HG03558 (cell line): ENCODE results near the gene INPP4A.

Experiments used
- ATAC-seq: cut with Tn5 transposase; IDR thresholded peaks from one replicate; pipeline ENCODE4 v1.9.1; 2021; ENCODE audit warnings: moderate number of reproducible peaks; ENCODE audit not compliant: unreplicated experiment; ENCODE audit errors: extremely low read depth

The INPP4A gene

GRCh38 chr2:98605076-98605475 lies 160.4 kb downstream of the INPP4A start:
- no peak for ATAC-seq

GRCh38 chr2:98606431-98606830 lies 161.8 kb downstream of the INPP4A start:
- ATAC-seq = no peak

- no peak for ATAC-seq
Measured at GRCh38 chr2:98607104-98607503, 162.4 kb downstream of the INPP4A start.

GRCh38 chr2:98607741-98608115 lies 163.1 kb downstream of the INPP4A start:
- ATAC-seq = no peak

- ATAC-seq = peak; percentile 60
Measured at GRCh38 chr2:98608116-98608961, 163.7 kb downstream of the INPP4A start, which contains the start of the genes COA5 and UNC50. TSS of gene COA5 (minus strand) at chr2:98608512. CDS start at chr2:98608405, 107 bp downstream. TSS of gene UNC50 (plus strand) at chr2:98608589. CDS start at chr2:98609760, 1,171 bp downstream.

GRCh38 chr2:98608962-98609604 lies 164.4 kb downstream of the INPP4A start:
- no peak for ATAC-seq

- ATAC-seq = no peak
Measured at GRCh38 chr2:98614024-98614739, 169.5 kb downstream of the INPP4A start.

GRCh38 chr2:98615481-98615880 lies 170.8 kb downstream of the INPP4A start:
- ATAC-seq = no peak

GRCh38 chr2:98617149-98617548 lies 172.5 kb downstream of the INPP4A start:
- no peak for ATAC-seq

GRCh38 chr2:98623657-98624056 lies 179.0 kb downstream of the INPP4A start:
- no peak for ATAC-seq

- ATAC-seq = no peak
Measured at GRCh38 chr2:98632351-98632750, 187.7 kb downstream of the INPP4A start.

- ATAC-seq = no peak
Measured at GRCh38 chr2:98634406-98635092, 189.9 kb downstream of the INPP4A start.

GRCh38 chr2:98637401-98638147 lies 192.9 kb downstream of the INPP4A start:
- no peak for ATAC-seq

GRCh38 chr2:98643496-98644100 lies 198.9 kb downstream of the INPP4A start:
- no peak for ATAC-seq
